IPS-18a (cell line): Measurements from ENCODE around the gene C21orf58.
"Not testable (repeated sequence)": the region's sequence is repeated elsewhere in the genome, so short reads cannot be mapped to it uniquely, and the experiment has no call there.

Experiments used
- H3K27ac ChIP-seq: one replicate; pipeline ENCODE4 v1.5.1; 2013; ENCODE audit warnings: low read length
- H3K27me3 ChIP-seq: one replicate; pipeline ENCODE4 v1.6.1; 2013; ENCODE audit warnings: mild to moderate bottlenecking, low read length; ENCODE audit not compliant: control insufficient read depth, insufficient read depth
- H3K36me3 ChIP-seq: one replicate; pipeline ENCODE4 v1.6.1; 2013; ENCODE audit warnings: low read depth, low read length; ENCODE audit not compliant: control insufficient read depth
- H3K4me1 ChIP-seq: one replicate; pipeline ENCODE4 v1.6.1; 2013; ENCODE audit warnings: low read depth, low read length; ENCODE audit not compliant: control insufficient read depth
- H3K4me3 ChIP-seq: one replicate; pipeline ENCODE4 v1.5.1; 2013; ENCODE audit warnings: low read length
- H3K9ac ChIP-seq: one replicate; pipeline ENCODE4 v1.6.1; 2013; ENCODE audit warnings: mild to moderate bottlenecking, low read length, moderate library complexity
- H3K9me3 ChIP-seq: one replicate; pipeline ENCODE4 v1.6.1; 2013; ENCODE audit warnings: low read depth, low read length; ENCODE audit not compliant: control insufficient read depth

Gene C21orf58

DNA sequence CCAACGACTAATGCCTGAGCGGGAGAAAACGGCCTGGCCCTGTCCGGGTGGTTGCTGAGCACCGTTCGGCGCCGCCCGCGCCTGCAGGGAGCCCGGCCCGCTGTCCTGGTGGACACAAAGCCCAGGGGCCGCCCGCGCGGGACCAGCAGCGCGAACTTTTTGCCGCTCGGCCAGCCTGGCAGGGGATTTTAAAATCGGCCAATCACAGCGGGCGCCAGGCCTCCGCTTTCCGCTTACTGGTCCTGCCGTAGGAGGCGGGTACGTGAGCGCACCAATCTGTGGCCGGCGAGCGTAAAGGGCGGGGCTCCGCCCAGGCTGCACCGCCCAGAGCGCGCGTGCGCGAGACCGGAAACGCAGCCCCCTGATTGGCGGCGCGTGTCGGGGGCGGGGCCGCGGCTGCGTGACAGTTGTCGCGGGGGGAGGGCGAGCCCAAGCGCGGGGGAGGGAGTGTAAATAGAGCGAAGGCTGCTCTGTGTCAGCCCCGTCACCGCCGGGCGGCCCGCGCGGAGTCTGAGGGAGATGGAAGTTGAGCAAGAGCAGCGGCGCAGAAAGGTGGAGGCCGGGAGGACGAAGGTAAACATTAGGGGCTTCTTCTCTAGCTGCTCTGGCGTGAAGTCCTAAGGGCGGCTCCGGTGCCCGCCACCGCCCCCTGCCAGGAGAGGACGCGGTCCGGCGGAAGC lies at the start of gene C21orf58, which contains the start of gene PCNT:
TSS of gene C21orf58 (minus strand) at position 161 of the 680 bp plus-strand sequence. CDS start 1,132 bp downstream, outside the sequence.
TSS of gene PCNT (plus strand) at position 447 of the 680 bp plus-strand sequence. CDS start at position 520, 73 bp downstream.
- Histone ChIP-seq H3K27me3 (no peaks in the 10 kb centered on the region), H3K4me1 (peaks cover 21% of the 10 kb centered on the region), H3K36me3 (peaks cover 10% of the 10 kb centered on the region)

DNA sequence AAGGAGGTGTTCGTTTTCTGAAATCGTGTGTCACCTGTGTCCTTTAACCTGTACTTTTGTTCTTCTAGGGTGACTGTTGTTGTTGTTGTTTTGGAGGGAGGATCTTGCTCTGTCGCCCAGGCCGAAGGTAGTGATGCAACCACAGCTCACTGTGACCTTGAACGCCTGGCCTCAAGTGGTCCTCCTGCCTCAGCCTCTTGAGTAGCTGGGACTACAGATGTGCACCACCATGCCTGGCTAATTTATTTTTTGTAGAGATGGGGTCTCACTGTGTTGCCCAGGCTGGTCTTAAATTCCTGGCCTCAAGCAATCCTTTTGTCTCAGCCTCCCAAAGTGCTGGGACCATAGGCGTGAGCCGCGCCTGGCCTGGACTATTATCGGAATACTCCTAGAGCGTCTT lies 49.3 kb upstream of the C21orf58 start:
- H3K4me1 ChIP-seq, H3K36me3 ChIP-seq, H3K27ac ChIP-seq, H3K9ac ChIP-seq, H3K27me3 ChIP-seq, H3K9me3 ChIP-seq, H3K4me3 ChIP-seq: not testable (repeated sequence)

More for the DNA sequence above, at the start of gene C21orf58, which contains the start of gene PCNT:
- H3K27ac ChIP-seq, result peak within 1 kb of the TSS; percentile 87
- H3K9ac ChIP-seq, result peak within 1 kb of the TSS; percentile 98
- no peaks in the 10 kb centered on the region for H3K9me3 ChIP-seq
- peak within 1 kb of the TSS; percentile 91 for H3K4me3 ChIP-seq

DNA sequence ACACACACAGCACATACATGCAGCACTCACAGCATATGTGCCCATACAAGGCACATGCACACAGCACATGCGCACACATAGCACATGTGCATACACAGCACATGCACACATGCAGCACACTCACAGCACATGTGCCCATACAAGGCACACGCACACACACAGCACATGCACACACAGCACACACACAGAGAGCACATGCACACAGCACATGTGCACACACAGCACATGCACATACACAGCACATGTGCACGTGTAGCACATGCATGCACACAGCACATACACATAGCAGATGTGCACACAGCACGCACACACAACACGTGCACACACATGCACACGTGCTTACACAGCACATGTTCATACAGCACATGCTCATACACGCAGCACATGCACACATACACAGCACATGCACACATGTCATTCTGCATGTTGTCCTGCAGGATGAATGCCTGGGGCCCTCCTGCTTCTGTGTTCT lies 48.4 kb upstream of the C21orf58 start:
- H3K9ac ChIP-seq, result no peak overlapping the region
- H3K4me3 ChIP-seq, result no peak overlapping the region
- H3K27me3 ChIP-seq, result no peaks in the 10 kb centered on the region
- H3K36me3 ChIP-seq, result peaks cover 13% of the 10 kb centered on the region
- no peaks in the 10 kb centered on the region for H3K4me1 ChIP-seq
- H3K9me3 ChIP-seq, result no peaks in the 10 kb centered on the region
- no peak overlapping the region for H3K27ac ChIP-seq

DNA sequence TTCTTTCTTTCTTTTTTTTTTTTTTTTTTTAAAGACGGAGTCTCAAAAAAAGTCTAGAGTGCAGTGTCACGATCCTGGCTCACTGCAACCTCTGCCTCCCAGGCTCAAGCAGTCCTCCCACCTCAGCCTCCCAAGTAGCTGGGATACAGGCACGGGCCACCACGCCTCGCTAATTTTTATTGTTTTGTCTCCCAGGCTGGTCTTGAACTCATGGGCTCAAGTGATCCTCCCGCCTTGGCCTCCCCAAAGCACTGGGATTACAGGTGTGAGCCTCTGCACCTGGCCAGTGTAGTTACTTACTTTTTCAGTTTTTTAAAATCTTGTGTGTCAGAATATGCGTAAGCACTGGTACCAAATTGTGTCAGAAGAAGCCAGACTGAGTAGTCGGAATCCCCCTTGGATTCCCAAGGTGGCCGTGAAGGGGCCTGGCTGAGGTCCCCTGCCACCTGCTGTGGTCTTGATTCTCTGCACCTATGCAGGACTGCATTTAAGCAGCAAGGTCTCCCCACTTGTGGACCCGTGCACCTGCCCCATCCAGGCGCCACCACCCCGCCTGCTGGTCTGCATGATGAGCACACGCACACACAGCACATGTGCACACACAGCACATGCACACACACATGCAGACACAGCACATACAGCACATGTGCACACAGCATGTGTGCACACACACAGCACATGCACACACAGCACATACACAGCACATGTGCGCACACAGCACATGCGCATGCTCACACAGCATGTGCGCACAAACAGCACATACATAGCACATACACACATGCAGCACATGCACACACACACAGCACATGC lies 47.7 kb upstream of the C21orf58 start:
- Histone ChIP-seq H3K27ac (no peak overlapping the region), H3K4me3 (no peak overlapping the region), H3K4me1 (no peaks in the 10 kb centered on the region), H3K27me3 (no peaks in the 10 kb centered on the region), H3K9me3 (no peaks in the 10 kb centered on the region), H3K9ac (no peak overlapping the region), H3K36me3 (peaks cover 20% of the 10 kb centered on the region)

DNA sequence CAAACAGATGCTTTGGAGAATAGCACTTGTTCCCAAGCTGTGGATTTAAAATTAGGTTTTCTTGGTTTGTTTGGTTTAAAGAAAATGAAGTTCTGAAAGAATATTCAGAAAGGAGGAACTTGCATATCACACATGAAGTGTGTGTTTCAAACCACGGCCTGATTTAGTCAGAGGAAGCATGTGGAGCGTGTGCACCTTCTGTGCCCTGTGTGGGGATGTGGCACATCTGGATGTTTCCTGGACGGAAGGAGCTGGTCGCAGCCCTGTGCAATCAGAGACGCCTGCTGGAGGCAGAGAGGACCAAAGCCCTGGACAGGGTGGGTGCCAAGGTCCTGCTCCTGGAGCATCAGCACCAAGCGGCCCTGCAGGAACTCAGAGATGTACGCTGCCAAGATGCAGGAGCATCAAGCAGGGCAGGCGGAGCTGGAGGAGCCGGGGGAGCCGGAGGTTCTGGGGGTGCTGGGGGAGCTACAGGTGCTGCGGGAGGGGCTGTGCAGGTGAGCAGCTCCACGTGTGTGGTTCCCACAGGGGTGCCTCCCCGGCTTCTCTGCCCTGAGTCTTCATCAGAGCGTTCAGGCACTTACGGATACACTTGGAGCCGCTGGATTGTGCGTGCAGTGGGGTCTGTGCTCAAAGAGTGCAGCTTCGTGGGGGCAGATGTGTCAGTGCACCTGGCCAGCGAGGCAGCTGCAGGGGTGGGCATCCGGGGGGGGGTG lies 46.0 kb upstream of the C21orf58 start:
- H3K4me3 ChIP-seq, result no peak overlapping the region
- H3K27ac ChIP-seq, result no peak overlapping the region
- no peaks in the 10 kb centered on the region for H3K4me1 ChIP-seq
- H3K27me3 ChIP-seq, result no peaks in the 10 kb centered on the region
- H3K9ac ChIP-seq, result no peak overlapping the region
- no peaks in the 10 kb centered on the region for H3K9me3 ChIP-seq
- H3K36me3 ChIP-seq, result peaks cover 30% of the 10 kb centered on the region

DNA sequence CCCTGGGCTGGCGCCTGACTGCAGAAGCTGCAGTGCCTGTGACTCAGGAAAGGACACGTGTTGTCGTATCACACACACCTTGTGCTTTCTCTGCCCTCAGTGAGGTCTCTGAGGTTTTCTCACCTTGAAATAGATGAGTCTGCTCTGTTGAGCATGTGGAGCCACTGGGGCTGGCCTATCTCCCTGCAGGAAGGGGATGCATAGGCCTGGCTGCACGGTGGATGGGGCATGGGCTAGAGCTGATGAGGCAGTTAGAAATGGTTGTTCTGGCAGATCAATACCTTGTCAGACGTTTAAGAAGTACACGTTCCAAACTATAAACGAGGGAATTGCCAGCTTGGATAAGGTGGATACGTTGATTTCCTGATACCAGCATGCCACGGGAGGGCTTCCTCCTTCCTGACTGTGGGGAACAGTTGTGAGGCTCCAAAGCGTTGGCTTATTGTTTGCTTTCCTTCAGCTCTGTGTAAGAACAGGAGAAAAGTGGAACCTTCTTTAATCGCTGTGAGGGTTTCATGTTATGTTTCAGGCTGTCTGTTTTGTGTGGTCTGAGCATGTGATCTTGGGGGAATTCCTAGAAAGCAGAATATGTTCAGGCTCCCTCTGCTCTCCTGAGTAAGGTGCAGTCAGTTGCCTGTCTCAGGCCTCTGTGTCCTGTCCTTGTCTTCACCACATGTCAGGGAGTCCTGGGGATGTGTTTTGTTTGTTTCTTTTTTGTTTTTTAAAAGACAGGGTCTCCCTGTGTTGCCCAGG lies 45.0 kb upstream of the C21orf58 start:
- H3K4me3 ChIP-seq, result no peak overlapping the region
- no peaks in the 10 kb centered on the region for H3K27me3 ChIP-seq
- H3K4me1 ChIP-seq, result no peaks in the 10 kb centered on the region
- H3K36me3 ChIP-seq, result peaks cover 39% of the 10 kb centered on the region
- no peak overlapping the region for H3K27ac ChIP-seq
- H3K9me3 ChIP-seq, result no peaks in the 10 kb centered on the region
- no peak overlapping the region for H3K9ac ChIP-seq

DNA sequence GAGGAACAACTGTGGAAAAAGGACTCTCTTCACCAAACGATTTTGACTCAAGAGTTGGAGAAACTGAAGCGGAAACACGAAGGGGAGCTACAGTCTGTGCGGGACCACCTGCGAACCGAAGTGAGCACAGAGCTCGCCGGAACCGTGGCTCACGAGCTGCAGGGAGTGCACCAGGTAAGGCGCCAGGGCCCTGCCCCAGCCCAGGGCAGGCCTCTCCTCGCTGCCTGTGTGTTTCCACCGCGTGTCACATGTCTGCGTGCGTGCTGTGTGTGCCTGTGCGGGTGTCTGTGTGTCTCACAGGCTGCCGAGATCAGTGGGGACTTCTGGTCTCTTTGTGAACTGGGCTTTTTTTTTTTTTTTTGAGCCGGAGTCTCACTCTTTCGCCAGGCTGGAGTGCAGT lies 43.3 kb upstream of the C21orf58 start:
- Histone ChIP-seq H3K4me1 (no peaks in the 10 kb centered on the region), H3K27ac (no peak overlapping the region), H3K27me3 (no peaks in the 10 kb centered on the region), H3K9me3 (no peaks in the 10 kb centered on the region), H3K9ac (no peak overlapping the region), H3K4me3 (no peak overlapping the region), H3K36me3 (peaks cover 52% of the 10 kb centered on the region)

DNA sequence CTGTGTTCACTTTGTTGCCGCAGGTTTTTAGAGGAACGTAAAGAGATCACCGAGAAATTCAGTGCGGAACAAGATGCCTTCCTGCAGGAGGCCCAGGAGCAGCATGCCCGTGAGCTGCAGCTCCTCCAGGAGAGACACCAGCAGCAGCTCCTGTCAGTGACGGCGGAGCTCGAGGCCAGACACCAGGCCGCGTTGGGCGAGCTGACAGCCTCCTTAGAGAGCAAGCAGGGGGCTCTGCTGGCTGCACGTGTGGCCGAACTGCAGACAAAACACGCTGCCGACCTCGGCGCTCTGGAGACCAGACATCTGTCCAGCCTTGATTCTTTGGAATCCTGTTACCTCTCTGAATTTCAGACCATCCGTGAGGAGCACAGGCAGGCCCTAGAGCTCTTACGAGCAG lies 42.9 kb upstream of the C21orf58 start:
- peaks cover 52% of the 10 kb centered on the region for H3K36me3 ChIP-seq

DNA sequence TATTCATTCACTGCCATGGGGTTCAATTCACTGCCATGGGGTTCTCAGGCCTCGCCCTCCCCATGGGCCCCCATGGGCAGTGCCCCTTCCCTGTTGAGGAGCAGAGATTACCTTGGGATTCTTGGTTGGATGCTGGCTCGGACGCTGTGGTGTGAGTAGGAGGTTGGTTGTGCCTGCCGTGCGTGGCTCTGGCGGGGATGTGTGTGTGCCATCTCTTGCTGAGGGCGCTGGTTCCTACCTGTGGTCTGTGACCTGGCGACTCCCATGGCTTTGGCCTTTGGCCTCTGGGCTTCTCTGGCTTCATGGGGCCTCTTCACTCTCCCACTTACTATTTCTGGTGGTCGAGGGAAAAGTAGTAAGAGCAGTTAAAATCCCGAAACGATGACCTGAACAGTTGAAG lies 42.4 kb upstream of the C21orf58 start:
- H3K27ac ChIP-seq, result no peak overlapping the region
- H3K27me3 ChIP-seq, result no peaks in the 10 kb centered on the region
- H3K4me1 ChIP-seq, result no peaks in the 10 kb centered on the region
- peaks cover 53% of the 10 kb centered on the region for H3K36me3 ChIP-seq
- H3K4me3 ChIP-seq, result no peak overlapping the region
- H3K9ac ChIP-seq, result no peak overlapping the region
- H3K9me3 ChIP-seq, result no peaks in the 10 kb centered on the region

More for the DNA sequence above, 42.9 kb upstream of the C21orf58 start:
- Histone ChIP-seq H3K4me1 (no peaks in the 10 kb centered on the region), H3K9me3 (no peaks in the 10 kb centered on the region), H3K27ac (no peak overlapping the region), H3K27me3 (no peaks in the 10 kb centered on the region), H3K9ac (no peak overlapping the region), H3K4me3 (no peak overlapping the region)

DNA sequence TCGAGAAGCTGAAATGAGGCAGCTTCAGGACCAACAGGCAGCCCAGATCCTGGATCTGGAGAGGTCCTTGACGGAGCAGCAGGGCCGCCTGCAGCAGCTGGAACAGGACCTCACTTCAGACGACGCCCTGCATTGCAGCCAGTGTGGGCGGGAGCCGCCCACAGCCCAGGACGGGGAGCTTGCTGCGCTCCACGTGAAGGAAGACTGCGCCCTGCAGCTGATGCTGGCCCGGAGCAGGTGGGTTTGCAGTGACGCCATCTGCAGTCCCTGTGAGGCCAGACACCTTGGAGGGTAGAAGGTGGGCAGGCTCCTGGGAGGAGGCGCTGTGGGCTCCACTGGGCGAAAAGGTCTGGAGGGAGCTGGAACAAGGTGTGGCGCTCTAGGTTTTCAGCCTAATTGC lies 40.0 kb upstream of the C21orf58 start:
- Histone ChIP-seq H3K4me3 (no peak overlapping the region), H3K27ac (no peak overlapping the region), H3K9me3 (no peaks in the 10 kb centered on the region), H3K36me3 (peaks cover 57% of the 10 kb centered on the region), H3K4me1 (no peaks in the 10 kb centered on the region), H3K9ac (no peak overlapping the region), H3K27me3 (no peaks in the 10 kb centered on the region)

DNA sequence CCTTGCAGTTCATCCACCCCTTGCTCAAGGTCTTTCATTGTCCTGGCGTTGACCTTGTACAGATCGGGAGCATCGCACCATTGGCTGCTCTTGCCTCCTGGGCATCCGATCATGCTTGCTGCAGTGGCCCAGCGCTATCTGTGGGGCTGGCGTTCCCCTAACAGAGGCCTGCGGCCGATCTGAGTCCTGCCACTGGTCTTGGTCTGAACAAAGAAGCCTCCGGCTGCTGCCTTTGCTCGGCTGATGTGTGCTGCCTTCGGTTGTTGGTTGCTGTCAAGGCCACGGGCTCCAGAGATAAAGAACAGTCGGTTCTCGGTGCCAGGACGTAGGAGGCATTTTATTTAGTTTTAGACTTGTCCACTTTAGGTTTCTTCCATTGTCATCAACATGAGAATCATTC lies 39.3 kb upstream of the C21orf58 start:
- H3K36me3 ChIP-seq, result peaks cover 58% of the 10 kb centered on the region
- H3K9me3 ChIP-seq, result no peaks in the 10 kb centered on the region
- no peak overlapping the region for H3K27ac ChIP-seq
- H3K4me3 ChIP-seq, result no peak overlapping the region
- H3K9ac ChIP-seq, result no peak overlapping the region
- H3K27me3 ChIP-seq, result no peaks in the 10 kb centered on the region
- no peaks in the 10 kb centered on the region for H3K4me1 ChIP-seq
